ENCODE measurements around the gene MIA. TPM values are rescaled to one million over a fixed set of nuclear protein-coding genes. Genes with fewer than 3 reads are reported as not detected.
A peak's percentile ranks its signal among the peaks of the same experiment; 100 is the strongest.

MIA gene
- total and polyA plus RNA-seq, 9 of the 15 experiments (the other 6 are each of a cell fraction or from before 2014, with no cell fraction given), result 0.21 TPM; not detected in 8

DNA sequence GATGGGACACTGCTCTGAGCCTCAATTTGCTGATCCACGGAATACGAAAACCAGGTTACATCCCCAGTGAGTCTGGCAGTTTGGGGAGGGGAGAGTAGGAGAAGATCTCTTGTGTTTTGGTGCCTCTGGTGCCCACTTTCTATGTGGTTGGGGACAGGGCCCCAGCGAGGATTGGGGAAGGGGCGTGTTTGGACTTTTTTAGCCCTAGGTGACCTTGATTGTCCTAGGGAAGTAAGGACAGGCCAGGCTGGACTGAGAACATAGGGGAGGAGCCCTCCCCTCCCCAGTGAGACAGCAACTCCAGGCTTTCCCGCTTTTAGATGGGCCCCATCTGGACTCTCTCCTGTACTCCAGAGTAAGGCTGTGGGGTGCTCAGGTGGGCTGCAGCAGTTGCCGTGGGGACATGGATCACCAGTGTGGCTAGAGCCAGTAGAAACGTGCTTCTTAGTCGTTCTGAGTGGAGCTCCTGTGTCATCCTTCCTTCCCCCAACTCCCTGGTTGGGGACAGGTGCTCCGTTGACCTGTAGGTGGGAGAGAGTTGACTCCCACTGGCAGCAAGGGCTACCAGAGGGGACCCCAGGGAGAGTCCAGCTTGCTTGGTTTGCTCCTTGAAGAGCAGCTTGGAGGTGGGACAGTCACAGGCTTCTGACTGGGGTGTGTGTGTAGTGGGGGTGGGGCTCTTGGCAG, 28.0 kb downstream of the MIA start:
- H3K79me2 ChIP-seq (ENCODE audit: control insufficient read depth, insufficient read depth, low read length), result peaks cover 88% of the 10 kb centered on the region
- ATAC-seq (peak; percentile 4), FAIRE-seq (peak; percentile 68), DNase-seq (ENCODE audit: extremely low read depth in 1 of 4, low spot score in 3 of 4) (peak in 1 of 4 experiments; percentile 28)
- H3K27ac ChIP-seq (ENCODE audit: extremely low read depth, low read depth, low read length), result peak overlapping the region; percentile 53; the same call in 2 of the 3 replicates
- H4K20me1 ChIP-seq (replicated peaks; ENCODE audit: control insufficient read depth, insufficient read depth, low read length), result peaks cover 58% of the 10 kb centered on the region
- H3K9me1 ChIP-seq (ENCODE audit: control insufficient read depth, insufficient read depth, low read length), result peaks cover 24% of the 10 kb centered on the region
- intact Hi-C loops (cut with micrococcal nuclease) (no loop called here), in situ Hi-C loops (cut with MboI) (no loop called here)
- H2AFZ ChIP-seq (ENCODE audit: low read depth, low read length), result no peak overlapping the region
- TF ChIP-seq MAFF (IDR thresholded peaks at IDR 0.05; ENCODE audit: low read length) (no peak), PURB (CRISPR knock-in tag; IDR thresholded peaks at IDR 0.05; ENCODE audit: low read depth) (no peak), PML (IDR thresholded peaks at IDR 0.05; ENCODE audit: low read length) (peak; percentile 27; the same call in 1 of the 2 replicates), RBFOX2 (IDR thresholded peaks at IDR 0.05; ENCODE audit: low read depth, low read length) (peak; percentile 29), ZFX (CRISPR knock-in tag; IDR thresholded peaks at IDR 0.05) (peak; percentile 17; the same call in 1 of the 2 replicates), ESRRA (IDR thresholded peaks at IDR 0.05; ENCODE audit: borderline replicate concordance, low read depth) (peak; percentile 75), POLR2B (IDR thresholded peaks at IDR 0.05; ENCODE audit: low read depth, partially characterized antibody) (peak; percentile 23)
- H3K36me3 ChIP-seq (ENCODE audit: control insufficient read depth, insufficient read depth, low read length), result peaks cover 81% of the 10 kb centered on the region
- H3K9ac ChIP-seq (ENCODE audit: insufficient read depth in 1 of 2, low read depth in 2 of 2, low read length in 2 of 2), result peak overlapping the region; percentile 28 to 91
- WGBS (ENCODE audit: insufficient coverage, low coverage, missing lambda C conversion rate), result 50% methylated on average over 9 of the region's 9 CpGs
- peak overlapping the region; percentile 79 for H3K4me2 ChIP-seq (ENCODE audit: insufficient read depth, low read length)
- peaks cover 42 to 75% of the 10 kb centered on the region in 2 experiments for H3K4me1 ChIP-seq (replicated peaks in 1 of 2; ENCODE audit: control insufficient read depth in 2 of 2, insufficient read depth in 2 of 2, low read length in 2 of 2)
- peak overlapping the region; percentile 19; the same call in 1 of the 2 replicates for H3K4me3 ChIP-seq
- no TSS peak for BruUV-seq (replicated peaks)
- no peaks in the 10 kb centered on the region for H3K27me3 ChIP-seq (ENCODE audit: control insufficient read depth in 2 of 2, insufficient read depth in 2 of 2, low read length in 2 of 2)
- no peaks in the 10 kb centered on the region for H3K9me3 ChIP-seq (replicated peaks; ENCODE audit: control insufficient read depth, insufficient read depth, low read depth, low read length)
- ChIA-PET CTCF (ENCODE audit: low intra/inter-chr PET ratio) (no interaction called here), POLR2A (interaction anchor here (0.5 to 2.1 kb wide), 8 partner anchors 8 to 249 kb away, joined by 3 to 7 read pairs (median 4); partner anchors contain the start of genes ACTMAP and SNRPA)

All from K562 (cell line).